Hematopoietic multipotent progenitor cell treated with erythropoietin and hydrocortisone succinate and interleukin-3 and kit ligand, for 15 days (in vitro differentiated cells): Measurements from ENCODE around the gene PI4KB.
A peak's percentile ranks its signal among the peaks of the same experiment; 100 is the strongest.

ENCODE experiments used
- DNase-seq: peaks from one replicate; pipeline ENCODE4 v3.0.0-alpha.2; 2015; ENCODE audit warnings: low spot score

PI4KB gene

DNA sequence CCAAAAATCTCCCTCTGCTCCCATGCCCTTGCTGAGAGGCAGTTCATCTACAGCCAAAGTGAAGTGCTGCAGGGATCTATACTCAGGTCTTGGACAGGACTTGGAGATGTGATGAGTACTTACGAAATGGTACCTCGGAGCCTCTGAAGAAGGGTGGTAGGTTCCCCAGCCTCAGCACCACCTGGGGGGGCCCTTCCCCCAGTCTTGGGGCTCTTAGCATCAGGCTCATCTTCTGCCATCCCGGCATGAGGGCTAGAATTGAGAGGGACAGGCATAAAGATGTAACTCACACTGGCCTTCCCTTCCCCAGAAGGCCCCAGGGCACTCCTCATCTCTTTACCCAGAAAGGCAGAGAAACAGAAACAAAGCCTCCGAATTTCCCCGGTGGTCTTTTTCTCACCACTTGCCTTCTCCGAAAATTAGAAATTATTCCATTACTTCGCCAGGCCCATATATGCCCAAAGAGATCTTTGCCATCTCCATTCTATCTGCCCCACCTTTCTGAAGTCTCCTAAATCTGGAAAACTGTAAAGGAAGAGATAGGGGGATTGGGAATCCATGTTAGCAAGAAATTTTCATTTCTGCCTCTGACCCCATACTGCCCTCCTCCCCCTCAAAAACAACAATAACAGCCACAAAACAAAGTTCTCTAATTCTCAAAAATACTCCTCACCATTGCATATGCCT, 19.0 kb upstream of the PI4KB start:
- peak; percentile 22 for DNase-seq

DNA sequence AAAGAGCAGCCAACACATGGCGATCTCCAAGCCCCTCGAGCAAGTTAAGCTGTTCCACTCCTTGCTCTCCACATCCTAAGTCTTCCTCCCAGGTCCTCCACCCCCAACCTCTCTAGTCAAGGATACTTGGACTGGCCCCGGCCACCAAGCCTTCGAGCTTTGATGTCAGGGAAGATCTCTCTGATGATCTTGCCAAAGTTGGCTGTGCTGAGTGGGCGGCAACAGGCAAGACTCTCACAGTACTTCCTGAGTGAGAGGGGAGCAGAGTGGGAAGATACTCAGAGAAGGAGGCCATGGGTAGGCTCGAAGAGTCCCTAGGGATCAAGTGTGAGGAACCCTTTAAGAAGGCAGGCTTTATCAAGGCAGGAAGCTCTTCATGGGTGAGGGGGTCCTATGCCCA, 17.1 kb upstream of the PI4KB start:
- DNase-seq: peak; percentile 1

DNA sequence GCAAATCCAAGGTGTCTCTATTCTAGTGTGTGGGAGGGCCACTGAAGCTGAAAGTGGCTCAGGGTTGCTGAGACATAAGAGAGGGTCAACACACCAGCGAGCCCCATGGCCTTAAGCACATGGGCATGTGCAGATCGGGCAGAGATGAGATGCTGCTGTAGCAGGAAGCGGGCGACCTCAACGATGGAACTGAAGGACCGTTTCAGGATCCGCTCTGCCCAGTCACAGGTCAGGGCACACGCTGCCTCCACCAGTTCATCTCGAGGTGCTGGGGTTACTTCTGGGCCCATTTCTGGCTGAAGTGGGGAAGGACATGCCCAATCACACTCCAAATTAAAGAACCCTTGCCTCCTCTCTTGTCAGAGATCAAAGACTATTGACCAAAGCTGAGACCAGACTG, 16.4 kb upstream of the PI4KB start:
- peak; percentile 1 for DNase-seq

DNA sequence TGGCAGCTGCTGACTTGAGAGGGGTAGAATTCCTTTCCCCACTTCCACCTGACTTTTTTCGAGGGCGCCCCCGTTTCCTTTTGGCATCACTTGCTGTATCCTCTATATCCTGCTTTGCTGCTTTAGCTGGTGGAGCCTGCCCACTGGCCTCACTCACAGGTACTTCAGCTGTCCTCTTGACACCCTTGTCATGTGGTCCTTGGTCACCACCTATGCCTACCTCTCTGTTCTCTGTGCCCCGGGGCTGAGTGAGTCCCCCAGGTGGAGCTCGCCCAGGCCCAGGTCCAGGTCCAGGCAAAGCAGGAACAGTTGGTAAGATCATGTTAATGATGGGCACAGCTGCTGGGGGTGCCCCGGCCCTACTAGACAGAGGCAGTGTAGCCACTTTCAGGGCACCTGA, 15.4 kb upstream of the PI4KB start:
- DNase-seq: no peak

DNA sequence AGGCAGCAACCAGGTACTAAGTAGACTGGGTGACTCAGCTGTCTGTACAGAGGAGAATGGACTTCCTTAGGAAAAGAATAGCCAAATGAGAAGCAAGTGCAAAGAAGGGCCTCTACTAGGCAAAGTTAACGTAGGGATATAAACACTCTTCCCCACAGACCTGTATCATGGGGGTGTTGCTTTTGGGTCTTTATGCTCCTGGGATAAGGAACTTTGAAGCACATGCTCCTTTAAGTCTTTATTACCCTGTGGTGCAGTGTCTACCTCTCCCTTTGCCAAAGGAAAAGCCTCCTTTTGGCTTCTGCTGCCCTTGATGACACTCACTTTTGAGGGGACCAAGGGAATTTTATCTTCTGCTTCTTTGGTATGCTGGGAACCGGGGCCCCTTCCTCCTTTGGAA, 14.8 kb upstream of the PI4KB start:
- DNase-seq: no peak

DNA sequence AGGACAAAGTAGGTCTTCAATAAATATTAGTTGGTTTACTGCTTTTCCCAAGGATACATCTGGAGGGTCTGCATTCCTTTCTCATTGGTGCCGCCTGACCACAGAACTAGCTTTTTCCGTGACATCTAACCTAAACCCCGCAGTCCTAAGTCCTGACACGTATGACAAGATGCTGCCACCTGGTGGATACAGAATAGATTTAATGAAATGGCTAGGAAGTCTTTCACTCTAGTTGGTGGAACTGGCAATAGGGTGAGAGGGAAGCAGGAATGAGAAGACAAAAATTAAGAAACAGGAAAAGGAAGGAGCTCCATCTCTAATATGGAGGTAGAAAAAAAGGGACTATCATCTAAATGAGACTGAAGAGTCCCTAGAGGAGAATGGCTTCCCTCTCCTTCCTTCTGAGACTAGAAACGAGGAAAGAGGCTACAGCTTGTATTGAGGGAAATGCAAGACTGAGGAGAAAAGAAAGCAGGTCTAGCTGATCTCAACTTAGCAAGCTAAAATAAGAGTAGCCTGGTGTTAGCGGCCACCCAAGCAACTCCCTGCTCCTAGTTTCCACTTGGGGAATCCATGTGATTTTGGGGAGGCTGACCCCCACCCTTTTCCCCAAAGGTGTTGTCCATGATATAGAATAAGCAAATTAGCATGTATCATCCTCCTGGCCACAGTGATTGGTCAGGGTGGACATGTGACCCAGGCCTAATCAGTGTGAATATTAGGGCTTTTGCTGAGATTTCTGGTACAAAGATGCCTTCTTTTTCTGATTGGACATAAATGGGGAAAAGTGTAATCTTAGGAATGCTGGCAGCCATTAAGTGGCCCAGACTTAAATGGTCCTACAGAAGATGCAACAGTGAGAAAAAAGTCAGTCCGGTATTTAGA, 13.9 kb upstream of the PI4KB start:
- peak; percentile 89 for DNase-seq

DNA sequence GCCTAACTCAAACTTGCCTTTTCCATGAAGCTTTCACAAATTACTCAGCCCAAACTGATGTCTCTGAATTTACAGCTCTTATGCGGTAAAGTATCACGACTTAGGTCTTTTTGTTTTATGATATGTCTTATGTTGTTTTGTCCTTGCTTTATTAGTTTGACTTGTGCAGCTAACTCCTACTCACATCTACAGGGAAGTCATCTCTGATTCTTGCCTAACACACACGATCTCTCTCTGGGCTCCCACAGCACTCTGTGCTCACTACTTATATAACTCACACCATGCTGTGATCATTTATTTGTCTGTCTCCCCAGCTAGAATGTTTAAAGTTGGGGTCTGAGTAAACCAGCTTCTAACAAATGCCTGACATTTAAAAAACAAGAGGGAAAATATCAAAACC, 9.3 kb upstream of the PI4KB start:
- DNase-seq: peak; percentile 2

DNA sequence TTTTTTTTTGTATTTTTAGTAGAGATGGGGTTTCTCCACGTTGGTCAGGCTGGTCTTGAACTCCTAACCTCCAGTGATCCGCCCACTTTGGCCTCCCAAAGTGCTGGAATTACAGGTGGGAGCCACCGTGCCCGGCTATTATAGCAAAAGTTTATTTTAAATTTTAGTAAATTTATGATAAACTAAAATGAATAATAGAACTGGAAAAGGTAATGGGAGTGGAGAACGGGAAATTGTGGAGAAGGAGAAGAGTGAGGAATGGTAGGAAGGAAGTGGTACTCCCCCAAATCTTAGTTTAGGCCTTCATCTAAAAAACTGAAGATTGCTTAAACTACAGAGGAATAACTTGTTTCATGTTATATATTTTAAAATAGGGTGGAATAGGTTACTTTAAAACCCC, 7.6 kb upstream of the PI4KB start:
- DNase-seq: no peak

DNA sequence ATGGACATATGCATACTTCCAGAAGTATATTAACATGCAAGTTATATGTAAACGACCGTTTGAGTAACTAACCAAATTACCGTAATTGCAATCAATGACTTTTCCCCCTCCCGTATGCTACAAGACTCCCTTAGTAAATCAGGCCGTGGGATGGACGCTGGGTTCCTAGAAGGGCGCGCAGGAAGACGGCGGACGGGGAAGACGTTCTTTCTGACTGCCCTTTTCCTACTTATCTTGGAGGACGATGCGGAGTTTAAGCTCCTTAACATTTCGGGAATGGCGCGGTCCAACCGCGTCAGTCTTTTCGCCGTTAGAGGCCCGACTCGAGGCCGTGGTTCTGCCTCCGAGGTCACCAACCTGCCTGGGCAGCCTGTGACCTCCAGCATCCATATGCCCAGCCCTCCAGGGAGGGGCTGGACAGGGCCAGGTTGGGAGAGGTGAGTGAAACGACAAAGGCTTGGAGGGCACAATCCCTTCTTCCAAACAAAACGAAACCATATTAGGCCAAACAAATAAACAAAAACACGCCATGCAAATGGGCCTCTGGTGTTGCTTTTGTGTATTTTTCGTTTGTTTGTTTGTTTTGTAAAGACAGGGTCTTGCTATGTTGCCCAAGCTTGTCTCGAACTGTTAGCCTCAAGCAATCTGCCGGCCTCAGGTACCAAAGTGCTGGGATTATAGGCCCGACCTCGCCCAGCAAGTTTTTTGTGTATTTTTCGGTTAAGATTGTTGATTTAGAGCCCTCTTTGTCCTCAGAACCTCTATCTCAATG, 873 bp upstream of the PI4KB start:
- DNase-seq: no peak

DNA sequence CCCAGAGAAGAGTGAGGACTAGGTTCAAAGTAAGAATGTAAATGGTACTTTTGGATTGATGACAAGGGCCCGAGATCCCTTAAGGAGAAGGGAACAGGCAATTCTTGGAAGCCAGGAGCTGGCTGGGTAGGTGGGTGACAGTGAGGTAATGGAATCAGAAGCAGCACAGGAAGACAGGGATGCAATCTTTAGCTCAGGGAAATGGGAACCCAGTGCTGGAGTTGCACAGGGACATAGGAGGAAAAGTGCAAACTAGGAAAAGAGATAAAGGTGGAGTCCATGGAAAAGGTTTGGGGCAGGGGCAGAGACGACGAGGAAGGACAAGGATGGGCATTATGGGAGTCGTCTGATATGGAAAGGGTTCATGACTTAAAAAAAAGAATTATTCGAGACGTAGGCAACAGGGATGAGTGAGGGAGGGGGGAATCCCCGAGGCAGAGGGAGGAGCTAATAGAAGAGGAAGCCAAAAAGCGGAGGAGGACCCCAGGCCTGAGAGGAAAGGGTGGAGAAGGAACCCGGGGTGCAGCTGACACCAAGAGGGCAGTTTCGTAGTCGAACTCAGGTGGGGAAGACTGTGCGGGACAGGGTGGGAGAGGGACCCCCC, 495 bp downstream of the PI4KB start:
- DNase-seq: peak; percentile 57

DNA sequence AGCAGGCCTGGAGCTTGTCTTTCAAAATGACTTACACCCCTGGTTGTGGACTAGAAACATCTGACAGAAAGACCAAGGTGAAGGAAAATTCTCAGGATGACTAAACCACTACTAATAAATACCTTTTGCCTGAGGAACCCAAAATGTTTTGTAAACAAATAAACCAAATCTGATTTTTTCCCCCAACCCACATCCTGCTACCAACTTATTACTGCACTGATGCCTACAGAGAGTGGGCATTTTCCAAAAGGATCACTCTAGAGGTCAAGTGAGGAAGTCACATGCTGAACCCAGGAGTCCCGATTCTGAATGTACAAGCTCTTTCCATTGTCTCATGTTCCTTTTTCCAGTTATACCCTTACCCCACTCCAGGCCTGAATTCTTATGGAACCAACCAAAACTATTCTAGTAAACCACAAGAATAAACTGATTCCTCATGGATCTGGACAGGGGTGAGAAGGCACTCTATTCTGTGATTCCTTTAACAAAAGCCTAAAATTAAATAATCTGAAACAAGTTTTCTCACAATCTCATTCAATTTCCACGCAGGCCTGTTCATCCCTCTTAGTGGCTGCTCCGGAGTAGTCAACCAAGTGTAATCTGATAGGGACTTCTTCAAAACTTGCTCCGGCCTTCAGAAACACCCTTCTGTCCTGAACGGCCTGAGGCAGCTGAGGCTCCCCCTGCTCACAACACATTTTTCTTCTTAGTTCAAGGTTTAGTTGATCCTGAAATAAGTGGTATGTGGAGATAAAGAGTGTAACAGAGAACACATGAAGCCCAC, 1.4 kb downstream of the PI4KB start:
- no peak for DNase-seq

DNA sequence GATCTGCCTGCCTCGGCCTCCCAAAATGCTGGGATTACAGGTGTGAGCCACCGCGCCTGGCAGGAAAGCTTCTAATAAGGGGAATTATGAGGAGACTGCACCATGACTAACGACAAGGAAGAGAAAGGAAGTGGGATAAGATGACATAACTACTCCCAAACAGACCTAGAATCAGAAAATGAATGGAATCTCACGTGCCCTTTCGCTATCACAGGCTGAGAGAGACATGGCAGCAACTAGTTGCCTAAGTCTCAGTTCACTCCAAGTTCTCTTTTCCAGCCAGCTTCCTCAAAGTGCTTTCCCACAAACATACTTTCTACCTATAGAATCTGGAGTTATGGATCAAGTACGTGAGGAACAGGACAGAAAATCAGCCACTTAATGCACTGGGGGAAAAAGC, 2.0 kb downstream of the PI4KB start:
- no peak for DNase-seq

DNA sequence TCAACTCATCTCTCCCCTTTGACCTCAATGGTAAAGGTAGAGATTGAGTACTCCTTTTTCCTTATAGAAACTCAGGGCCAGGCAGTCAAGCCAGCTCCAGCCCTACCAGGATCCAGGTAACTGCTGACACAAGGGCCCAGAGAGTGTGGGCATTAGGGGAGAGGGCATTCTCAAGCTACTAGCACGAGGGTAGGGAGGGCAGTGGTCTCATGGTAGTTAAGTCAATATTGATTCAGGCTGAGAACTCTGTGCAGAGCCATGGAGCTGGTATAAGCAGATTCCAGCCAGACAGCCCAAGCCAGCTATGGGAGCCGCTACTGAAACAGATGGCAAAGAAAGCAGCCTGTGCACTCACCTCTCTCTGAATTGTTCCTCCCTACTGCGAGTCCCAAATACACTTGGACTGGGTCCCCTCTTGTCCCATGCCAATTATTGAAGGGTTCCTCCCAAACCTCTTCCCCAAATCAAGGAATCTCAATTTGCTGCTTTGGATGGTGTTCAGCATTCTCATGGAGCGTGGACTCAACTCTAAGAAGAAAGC, 2.8 kb downstream of the PI4KB start:
- DNase-seq: no peak

DNA sequence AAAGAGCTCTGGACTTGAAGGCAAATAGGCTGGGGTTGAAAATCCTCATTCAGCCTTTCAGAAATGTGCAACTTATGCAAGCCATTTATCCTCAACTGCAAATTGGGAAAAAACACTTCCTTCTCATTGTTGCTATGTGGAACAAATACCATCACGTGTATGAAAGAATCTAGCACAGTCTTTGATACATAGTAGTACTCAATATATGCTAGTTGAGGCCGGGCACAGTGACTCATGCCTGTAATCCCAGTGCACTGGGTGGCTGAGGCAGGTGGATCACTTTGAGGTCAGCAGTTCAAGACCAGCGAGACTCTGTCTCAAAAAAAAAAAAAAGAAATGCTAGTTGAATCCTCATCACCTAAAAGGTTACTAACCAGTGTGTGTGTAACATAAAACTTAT, 8.2 kb downstream of the PI4KB start:
- DNase-seq: no peak

DNA sequence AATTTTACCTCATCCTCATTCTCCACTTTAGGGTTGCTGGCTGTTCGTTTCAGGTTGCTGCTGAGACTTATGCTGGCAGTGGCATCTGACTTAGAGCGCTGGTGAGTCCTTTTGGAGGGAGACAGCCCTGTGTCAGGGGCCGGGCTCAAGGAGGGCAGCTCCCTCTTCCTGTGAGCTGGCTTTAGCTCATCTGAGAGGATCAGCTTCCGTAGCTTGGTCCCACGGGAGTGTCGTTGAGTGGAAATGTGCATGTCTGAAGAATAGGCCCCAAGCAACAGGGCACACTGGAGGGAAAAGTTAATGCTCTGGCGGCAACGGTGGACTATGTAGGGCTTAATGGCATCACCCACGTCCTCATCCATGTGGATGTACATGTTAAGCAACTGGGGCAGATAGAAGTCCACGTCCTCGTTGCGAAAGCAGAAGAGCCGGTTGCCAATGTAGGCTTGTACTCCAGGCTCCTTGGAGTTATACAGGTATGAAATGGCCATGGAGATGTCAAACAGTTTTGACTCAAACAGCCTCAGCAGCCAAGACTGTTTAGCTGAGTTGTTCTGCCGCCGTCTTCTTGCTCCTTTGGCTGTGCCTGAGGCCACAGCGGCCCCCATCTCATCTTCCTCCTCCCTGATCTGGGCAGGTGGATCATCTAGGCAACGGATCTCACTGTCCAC, 11.5 kb downstream of the PI4KB start:
- no peak for DNase-seq

DNA sequence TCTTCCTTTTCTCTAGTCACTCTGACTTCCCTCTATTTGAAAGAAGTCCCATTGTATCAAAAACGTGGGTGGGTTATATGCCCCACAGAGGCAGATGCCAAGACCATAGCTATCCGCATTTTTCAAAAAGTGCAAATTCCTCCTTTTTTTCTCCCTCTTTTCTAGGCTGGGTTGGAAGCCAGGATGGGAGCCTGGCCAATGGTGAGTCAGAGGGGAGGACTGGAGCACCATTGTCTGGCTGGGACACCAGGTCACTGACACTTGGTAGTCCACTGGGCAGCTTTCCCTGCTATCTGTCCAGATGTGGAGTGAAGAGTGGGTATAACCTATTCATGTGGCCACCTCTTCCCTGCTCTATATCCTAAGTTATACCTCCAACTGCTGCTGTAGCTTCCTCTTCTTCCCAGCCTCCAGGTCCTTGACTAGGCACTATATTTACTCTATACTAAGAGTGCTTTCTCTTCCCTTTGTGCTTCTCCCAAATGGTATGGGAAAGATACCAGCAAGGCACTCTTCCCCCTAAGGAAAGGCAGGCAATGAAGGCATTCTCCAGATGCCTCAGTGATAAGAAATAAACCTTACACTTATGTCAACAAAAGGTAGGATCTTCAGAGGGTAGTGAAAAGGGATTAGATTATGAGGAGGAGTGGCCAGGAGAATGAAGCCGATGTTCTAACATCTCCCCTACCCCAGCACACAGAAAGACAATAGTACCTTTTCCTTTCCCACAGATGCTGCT, 12.9 kb downstream of the PI4KB start:
- DNase-seq: no peak

DNA sequence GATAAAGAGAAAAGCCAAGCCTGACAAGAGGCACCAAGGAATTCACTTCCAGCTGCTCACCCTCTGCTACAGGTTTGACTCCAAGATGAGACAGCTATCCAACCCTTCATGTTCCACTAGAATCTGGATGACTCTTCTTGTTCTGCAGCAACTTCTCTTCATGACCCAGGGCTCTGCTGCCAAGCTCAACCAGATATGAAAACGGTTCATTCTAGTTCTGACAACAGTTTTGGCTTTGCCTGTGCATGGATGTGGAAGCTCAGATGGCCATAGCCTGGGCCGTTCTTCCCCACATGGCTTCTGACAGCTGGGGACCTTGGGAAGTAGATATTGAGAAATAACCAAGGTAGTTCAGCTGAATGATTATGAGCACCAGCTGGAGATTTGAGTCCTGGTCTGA, 13.7 kb downstream of the PI4KB start:
- DNase-seq: no peak

DNA sequence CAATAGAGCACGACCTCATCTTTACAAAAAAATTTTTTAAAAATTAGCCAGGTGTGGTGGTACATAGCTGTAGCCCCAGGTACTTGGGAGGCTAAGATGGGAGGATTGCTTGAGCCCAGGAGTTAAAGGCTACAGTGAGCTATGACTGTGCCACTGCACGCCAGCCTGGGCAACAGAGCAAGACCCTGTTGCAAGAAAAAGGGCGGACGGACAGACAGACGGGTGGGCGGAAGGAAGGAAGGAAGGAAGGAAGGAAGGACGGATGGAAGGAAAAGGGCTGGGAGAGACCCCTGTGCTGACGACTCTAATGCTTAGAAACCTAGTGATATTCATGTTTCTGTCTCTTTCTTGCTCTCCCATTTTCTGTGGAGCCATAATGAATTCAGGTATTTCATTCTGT, 14.4 kb downstream of the PI4KB start:
- DNase-seq: no peak

DNA sequence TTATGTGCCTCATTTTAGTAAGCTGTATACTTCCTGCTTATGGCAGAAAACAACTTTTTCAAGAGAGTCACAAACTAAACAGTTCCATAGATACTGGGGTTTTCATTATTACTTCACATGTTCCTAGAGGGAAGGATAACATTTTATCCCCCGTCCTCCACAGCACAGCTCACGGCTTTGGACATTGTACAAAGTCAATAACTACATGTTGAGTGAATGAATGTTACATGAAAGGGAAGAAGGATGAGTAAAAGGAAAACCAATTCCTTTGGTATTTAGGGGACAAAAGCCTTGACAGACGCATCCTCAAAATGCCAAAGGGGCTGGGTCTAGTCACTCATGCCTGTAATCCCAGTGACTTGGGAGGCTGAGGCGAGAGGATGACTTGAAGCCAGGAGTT, 14.8 kb downstream of the PI4KB start:
- no peak for DNase-seq
